ENCODE measurements around the gene KCND2.

KCND2 gene

DNA sequence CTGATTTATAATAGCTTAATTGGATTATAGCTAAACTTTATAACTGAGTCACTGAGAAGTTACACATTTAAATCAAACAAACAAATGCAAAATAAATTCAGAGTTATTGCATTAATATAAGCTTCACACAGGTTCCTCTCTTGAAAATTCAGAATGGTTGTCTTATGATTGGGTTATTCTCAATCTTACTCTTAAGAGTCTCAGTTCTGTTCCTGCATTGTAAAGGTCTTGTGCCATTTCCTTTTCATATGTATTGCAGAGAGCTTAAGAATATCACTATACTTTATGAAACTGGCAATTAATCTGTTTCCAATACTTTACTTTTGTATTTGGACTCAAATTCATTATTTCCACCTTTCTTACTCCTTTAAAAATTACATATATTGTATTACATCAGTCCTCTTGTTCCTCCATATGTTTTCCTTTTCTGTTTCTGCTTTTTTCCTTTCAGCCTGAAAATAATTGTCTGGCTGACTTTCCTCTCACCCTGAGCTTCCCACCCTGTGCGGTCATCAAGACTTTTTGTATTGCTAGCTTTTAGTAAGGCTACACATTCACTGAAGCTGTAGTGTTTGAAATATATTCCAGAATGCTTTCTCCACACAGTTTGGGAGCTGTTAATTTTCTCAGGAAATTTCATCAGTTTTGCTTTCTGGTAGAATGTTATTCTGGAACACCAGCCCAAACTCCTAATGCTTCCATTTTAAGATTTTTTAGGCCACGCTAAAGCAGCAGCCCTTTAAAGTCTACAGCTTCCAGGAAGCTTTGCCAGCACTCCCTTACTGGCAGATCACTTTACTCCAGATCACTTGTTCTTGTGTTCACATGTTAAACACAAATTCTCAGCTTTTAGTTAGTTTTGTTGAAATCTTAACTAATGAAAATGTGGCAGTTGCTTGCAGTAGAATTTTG, 139.4 kb downstream of the KCND2 start:
- DNase-seq: no peak

DNA sequence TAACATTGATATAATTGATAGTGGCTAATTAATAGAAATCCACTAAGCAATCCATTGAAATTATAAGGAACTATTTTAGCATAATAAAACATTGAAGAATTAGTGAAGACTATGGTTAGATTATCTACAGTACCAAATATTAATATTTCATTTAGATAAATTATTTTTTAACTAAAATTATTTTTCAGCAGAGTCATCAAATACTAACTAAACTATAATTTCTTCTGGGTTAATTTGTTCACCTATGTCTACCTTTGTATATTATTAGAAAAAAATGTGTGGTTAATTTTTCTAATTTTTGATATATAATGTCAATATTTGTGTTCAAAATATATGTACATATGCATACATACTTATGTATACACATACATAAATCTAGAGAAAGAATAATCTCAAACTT, 140.2 kb downstream of the KCND2 start:
- no peak for DNase-seq

DNA sequence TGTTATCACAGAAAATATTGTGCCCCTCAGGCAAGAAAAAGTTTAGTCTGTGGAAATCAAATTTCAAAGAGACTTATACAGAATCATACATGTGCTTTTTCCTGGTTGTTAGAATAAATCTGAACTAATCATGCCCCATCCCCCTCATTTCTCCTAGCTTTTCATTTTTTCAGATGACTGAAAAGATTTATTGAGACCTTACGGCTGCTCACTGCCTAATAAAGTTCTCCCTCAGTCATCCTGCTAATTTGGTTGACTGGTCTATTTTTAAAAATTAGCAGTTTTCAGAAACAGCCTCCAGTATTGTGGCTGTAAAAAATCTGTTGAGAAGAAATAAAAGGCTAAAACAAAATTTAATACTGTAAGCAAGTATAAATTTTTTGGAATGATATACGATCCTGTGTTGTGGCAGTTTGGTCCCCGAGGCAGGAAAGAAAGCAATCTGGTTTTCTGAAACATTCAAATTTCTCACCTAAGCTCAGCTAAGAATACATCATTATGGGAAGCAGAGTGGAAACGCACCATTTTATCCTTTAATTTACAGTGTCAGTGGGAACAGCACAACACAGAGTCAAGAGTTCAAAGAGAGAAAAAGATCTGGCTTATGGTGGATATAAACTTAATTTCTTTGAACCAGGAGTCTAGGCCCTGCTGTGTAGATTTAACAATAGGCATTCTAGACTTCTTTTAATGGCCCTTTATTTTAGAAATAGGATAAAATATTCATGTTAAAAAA, 144.4 kb downstream of the KCND2 start:
- no peak for DNase-seq

DNA sequence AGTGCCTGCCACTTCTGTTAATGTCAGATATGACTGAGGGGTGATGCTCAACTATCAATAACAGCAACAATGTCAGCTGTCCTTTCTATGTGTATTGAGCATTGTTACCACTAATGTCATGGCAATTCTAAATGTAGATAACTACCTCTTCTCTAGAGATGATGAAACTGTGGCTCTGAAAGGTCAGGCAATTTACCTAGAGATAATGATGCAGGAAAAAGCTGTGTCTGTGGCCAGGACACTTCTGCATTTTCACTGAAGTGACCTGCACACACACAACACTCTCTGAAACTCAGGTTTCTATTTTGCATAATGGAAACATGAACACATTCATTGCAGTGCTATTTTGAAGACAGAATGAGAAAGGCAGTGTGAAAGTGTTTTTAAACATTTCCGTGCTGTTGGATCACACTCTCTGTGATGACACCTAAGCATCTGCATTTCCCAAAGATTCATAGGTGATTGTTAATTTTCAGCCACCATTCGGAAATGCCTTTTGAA, 148.2 kb downstream of the KCND2 start:
- DNase-seq: no peak

DNA sequence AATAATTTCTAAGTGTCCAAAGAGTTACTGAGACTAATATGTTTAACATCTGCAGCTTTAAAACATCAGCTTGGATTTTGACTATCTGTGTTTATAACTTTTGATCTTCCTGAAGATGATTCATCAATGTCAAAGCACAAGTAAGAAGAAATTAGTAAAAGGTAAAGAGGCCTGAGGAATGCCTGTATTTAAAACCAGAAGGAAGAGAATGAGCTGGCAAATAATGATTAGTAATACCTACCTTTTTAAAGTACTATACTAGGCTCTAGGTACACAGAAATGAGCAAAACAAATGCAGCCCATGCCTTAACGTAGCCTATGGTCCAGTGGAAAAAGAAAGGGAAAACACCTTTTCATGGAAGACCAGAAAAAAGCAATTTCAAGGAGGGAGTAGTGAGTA, 158.0 kb downstream of the KCND2 start:
- no peak for DNase-seq

DNA sequence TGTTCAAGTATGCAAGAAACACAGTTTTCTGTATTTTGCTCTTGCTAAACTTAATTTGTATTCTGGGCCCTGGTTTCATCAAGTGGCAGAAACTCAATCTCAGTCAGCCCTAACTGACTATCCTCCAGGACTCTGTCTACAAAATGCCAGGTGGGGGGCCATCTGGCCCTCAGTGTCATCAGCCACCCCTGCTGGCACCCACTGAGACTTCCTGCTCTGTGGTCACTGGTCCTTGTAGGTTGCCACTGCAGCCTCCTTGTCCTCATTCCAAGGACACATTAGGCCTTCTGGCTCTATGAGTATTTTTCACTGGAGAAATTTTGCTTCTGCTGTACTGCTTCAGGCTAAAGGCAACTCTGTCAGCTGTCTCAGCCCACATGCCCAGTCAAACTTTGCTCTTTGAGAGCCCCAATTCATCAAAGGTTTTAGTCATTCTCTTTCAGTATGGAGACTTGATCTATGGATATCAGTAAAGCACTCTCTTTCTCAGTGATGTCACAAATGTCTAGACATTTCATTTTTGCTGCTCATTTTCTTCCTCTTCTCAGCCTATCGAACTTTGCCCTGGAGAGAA, 163.6 kb downstream of the KCND2 start:
- no peak for DNase-seq

DNA sequence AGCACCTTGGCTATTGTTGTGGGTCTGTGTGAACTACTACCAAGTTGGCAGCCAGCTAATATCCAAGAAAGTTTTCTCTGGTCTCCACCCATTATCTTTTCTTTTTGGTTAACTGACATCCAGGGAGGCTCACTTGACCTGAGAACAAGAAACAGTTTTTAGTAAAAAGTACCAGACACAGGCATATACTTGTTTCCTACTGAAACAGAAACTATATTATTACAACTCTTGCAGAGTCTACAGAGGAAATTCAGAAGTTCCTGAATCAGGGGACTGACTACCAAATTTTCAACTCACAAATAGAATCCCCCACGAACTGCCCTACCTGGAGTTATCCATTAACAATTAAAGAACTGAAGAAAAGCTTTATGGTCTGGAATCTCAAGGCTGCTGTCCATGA, 168.9 kb downstream of the KCND2 start:
- DNase-seq: no peak

DNA sequence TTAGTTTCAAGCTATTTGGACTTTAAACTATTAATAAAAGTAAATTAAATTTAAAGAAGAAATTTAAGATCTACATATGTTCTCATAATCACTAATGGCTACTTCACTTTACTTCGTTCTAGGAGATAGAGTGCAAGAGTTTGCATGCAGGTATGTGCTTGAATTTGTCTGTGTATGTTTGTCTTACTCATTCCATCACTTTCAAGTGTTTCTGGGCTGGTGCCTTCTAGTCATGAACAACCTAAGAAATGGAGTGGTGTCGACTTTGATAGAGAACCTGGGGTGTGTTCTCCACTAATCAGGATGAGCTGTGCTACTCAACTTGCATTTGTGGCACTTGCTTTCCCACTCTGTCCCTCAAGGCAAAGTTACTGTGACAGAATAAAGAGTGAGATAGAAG, 169.9 kb downstream of the KCND2 start:
- DNase-seq: no peak

DNA sequence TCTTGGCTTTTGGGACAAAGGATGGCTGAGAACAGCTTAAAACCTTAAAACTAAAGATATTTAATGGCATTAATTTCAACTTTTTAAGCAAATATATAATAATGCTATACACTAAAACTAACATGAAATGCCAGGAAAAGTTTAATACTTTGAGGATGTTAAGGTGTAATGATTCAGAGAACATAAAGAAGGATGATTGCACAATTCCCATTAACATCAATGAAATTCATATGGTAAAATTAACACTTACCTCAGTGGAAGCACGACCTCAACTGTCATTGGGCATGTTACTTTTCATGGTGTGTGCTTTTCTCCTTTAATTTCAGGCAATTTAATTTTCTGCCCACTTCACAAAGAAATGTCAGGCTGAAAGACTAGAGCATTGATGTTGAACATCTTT, 171.7 kb downstream of the KCND2 start:
- DNase-seq: no peak

DNA sequence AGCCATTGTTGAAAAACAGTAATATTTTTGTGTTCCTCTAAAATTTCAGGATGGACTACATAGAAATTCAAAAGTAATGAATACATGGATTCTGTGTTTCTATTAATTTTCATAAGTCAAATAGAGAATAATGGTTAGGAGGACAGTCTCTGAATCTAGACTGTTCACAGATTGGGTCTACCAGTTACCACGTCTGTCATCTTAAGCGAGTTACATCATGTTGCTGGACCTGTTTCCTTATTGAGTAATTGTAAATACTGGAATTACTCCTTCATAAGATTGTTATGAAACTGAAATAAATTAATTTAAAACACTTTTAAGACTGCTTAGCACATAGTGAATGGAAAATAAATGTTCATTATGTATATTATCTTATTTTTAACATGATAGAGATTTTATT, 172.3 kb downstream of the KCND2 start:
- DNase-seq: no peak

DNA sequence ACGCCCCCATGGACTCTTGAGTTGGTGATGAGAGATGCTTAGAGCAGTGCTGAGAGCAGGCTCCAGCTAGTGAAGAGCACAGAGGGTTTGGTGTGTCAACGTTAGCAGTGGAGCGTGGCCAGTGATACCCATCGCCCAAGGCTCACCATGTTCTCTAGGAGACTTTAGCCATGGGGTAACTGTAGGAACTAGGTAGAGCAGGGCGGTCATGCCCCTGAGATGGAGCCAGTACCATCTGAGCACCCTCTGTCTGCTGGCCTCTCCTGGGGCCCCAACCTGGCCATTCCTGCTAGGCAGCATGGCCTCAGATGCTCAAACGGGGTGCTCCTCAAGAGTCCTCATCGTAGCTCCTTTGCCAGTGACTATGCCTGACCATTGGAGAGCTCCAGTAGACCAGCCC, 179.7 kb downstream of the KCND2 start:
- no peak for DNase-seq

DNA sequence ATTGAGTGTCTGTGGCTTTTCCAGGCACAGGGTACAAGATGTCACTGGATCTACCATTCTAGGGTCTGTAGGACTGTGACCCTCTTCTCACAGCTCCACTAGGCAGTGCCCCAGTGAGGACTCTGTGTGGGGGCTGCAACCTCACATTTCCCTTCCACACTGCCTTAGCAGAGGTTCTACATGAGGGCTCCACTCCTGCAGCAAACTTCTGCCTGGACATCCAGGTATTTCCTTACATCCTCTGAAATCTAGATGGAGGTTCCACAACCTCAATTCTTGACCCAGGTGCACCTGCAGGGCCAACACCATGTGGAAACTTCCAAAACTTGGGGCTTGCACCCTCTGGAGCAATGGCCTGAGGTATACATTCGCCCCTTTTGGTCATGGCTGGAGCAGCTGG, 183.7 kb downstream of the KCND2 start:
- DNase-seq: no peak

DNA sequence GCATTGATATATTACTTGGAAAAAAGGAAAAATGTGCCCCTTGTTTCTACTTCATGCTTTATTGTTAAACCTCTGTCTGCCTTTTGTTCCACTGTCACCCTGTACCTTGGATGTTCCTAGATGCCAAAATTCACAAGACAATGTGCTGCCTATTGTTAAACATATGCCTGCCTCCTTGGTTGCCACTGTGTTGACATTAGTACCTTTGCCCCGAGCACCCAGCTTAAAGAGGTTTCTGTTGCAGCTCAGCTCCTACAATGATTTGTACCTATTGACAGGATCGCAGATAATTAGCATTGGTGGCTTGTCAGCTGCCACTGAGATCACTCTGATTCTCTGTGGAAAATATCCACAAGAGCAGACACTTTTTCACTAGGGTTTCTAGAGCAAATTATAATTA, 188.0 kb downstream of the KCND2 start:
- no peak for DNase-seq

DNA sequence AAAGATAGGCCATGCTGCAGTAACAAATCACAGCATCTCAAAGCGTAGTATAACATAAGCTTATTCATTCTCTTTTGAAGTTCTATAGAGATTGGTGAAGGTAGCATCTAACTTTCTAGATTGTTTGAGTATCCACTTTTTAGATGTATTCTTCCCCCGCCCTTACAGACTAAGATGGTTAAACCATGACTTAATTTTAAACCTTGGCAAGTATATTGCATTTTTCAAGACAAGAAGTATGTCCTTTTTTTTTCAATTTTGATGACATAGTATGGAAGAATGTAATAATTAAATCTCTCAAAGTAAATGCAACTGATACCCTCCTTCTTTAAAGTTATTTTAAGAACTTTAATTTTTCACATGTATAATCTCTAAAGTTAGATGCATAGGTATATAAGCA, 190.0 kb downstream of the KCND2 start:
- DNase-seq: no peak

DNA sequence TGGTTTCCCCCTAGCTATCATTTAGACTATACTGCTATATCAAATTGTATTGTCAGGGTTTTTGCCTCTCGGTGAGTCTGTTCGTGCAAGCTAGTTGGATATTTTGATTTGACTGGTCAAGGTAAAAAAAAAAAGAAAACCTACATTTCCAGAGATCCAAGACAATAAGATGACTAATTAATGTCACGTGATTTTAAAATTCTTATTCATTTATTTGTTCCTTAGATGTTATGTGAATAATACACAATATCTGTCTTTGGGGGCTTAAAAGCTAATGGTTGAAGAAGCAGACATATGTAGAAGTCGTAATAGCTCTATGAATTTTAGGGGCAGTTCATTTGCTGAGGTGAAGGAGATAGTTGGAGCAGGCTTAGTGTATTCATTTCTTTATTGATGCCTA, 191.1 kb downstream of the KCND2 start:
- DNase-seq: no peak

DNA sequence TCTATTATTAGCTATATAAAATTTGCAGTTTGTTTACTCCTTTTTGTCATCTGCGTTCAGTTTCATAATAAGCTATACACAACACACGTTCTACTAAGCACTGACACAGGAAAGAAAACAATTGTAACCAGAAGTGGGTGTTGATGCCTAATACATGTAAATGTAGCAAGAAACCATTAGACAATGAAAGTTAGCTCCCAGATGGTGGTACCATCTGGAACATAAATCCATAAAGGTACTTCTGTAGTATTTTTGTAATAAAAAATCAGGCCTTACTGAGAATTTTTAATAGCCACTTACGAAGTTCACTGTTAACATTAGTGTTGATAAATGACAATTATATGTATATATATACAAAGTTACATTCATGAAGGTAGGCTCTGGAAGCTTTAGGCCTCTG, 194.7 kb downstream of the KCND2 start:
- no peak for DNase-seq

DNA sequence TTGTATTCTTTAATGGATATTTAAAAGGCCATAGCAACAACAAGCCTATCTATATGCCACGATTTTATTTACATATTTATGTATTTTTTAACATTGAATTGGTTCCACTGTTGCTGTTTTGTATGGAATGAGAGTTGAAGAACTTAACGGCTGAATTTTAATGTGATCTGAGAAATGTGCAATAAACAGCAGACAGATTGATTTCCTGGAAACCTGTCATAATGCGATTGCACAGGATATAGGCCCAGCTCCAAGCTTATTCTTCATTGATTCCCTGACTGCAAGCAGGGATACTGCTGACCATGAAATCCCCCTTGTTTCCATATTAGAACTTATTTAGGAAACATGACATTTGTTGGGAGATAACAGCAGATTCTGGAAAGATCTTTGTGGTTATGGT, 195.6 kb downstream of the KCND2 start:
- DNase-seq: no peak

DNA sequence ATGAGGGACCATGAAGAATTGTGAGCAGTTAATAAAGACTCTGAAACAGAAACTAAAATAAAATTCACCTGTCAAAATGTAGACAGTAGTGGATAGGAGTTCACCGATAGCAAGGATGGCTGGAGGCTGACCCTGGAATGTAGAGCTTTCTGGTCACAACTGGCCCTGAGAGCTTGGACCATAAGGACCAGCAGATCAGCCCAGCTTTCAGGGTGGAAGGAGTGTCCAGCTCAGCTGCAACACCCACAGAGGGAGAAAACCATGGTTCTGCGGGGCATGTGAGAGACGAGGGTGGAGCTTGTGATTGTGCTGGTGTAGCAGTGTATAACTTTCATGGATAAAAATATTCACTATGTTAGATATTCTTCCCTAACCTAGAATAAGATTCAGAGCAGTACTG, 199.9 kb downstream of the KCND2 start:
- DNase-seq: no peak

DNA sequence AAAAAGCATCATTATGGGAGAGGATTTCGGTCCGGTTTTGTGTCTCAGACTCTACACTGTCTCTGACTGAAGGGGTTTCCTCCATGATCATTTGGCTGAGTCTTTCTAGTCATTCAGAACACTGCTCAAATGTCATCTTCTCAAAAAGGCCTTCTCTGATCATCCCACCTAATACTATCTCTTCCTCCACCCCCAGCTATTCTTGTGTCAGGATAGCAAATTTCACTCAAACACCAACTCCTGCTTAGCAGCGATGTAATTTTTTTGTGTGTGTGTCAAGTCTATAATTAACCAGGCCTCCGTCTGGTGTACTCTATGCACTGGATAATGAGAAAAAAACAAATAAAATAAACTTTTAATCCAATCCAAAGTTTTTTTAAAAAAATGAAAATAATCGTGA, 200.4 kb downstream of the KCND2 start:
- no peak for DNase-seq

DNA sequence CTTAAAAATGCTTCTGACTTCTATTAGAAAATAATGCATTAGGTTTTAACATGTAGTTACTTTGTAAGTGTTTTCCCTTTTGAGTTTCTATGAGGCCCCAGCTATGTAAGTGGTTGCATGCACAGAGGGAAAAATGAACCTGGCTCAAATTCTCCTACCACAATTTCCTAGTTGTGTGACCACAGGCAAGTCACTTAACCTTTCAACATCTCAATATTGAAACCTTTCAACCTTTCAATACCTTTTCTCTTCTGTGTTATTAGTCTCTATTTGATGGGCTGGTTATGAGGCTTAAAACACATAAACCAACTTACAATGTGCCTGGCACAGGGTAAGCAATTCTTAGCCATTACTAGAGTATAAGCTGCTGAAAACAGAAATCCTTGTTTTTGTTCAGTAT, 203.0 kb downstream of the KCND2 start:
- no peak for DNase-seq

DNA sequence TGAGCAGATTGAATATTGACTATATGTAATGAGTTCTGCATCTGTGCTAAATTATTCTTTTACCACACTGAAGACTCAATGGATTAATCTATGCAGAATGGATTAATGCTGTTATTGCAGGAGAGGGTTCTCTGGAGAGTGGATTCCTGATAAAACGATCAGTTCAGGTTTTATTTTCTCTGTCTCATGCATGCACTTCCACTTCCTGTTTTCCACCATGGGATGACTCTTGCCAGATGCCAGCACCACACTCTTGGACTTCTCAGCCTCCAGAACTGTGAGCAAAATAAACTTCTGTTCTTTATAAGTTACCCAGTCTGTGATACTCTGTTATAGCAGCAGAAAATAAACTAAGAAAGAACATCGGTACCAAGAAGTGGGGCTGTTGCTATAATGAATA, 207.5 kb downstream of the KCND2 start:
- DNase-seq: no peak

DNA sequence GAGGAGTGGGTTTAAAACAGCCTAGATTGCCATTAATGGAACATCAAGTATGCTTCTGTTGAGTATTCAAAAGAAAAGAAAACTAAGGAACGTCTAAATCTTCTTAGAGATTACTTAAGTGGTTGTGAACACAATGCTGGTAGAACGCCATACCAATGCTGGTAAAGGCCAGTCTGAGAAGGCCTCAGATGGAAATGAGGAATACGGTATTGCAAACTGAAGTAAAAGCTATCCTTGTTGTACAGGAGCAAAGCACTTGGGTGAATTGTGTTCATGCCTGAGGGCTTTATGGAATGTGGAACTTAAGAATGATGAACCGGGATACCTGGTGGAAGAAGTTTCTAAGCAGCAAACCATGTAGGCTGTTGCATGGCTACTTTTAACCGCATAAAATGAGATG, 208.0 kb downstream of the KCND2 start:
- no peak for DNase-seq

DNA sequence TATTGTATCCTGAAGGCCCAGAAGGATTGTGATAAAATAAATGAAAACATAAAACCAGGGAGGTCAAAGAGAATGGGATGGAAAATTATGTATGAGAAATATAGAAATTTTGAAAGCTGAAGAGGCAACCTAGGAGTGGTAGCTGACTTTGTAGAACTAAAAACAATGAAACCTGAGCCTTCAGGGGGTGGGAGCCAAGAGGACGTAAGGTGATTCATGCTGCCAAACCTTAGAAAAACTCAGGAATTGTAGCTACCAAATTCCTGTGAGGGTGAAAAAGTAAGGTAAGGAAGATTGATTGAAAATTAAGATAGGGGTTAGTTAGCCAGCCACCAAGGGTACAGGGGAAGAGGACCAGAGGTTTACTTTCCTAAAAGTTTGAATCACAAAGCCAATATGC, 213.2 kb downstream of the KCND2 start:
- no peak for DNase-seq

DNA sequence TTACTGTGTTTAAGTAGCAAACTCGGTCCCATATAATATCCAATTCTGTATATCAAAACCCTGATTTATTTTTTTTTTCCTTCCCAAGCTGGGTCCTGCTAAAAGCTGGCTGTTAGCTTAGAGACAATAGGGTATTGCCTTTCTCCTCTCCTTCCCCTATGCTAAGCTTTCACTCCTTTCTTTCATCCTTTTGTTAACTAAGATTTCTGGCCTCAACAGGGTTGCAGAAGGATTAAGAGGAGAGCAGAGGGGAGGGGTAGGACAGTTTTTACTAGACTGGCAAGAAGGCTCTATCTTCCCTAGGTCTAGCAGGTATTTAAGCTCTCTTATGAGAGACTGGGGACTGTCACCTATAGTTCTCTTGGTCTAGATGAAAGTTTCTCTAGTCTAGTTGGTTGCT, 229.2 kb downstream of the KCND2 start:
- DNase-seq: no peak
